IMR-90 (cell line): ENCODE results near the gene PITPNM1. TPM values are rescaled to one million over a fixed set of nuclear protein-coding genes. Genes with fewer than 3 reads are reported as not detected.

ENCODE experiments used
- ATAC-seq: fragments of 200-7000 bp; cut with Tn5 transposase; 2 replicates; pipeline ENCODE4 v1.9.1; 2020; ENCODE audit warnings: low read depth, mild to moderate bottlenecking, moderate library complexity
- BruUV-seq: library from RNA; stranded (reverse); fragments of 400-500 nt; replicated peaks from 2 replicates; lab custom pipeline; 2021; lab: Mats Ljungman, UMichigan
- CTCF ChIA-PET: fragments of 300-600 bp; formaldehyde crosslinking; extraction: SDS; loops from one replicate; lab custom pipeline; 2021; ENCODE audit warnings: antibody characterized with exemption; lab: Yijun Ruan, JAX
- POLR2A ChIA-PET: fragments of 300-600 bp; sonication (Branson Sonifier 250); formaldehyde crosslinking; loops from one replicate; lab custom pipeline; 2022; ENCODE audit warnings: antibody characterized with exemption; ENCODE audit not compliant: unreplicated experiment; lab: Charles Lee
- DNase-seq: peaks from one replicate; pipeline ENCODE4 v3.0.0; 2013
- H2AFZ ChIP-seq: replicated peaks from 2 replicates; pipeline ENCODE3; 2013; ENCODE audit warnings: low read length, mild to moderate bottlenecking; ENCODE audit not compliant: poor library complexity
- H2AK5ac ChIP-seq: 2 replicates; pipeline ENCODE4 v1.6.1; 2013; ENCODE audit warnings: low read depth, low read length, inconsistent platforms
- H2AK9ac ChIP-seq: replicated peaks from 2 replicates; pipeline ENCODE3; 2013; ENCODE audit warnings: mild to moderate bottlenecking, low read depth, low read length, moderate library complexity; ENCODE audit not compliant: poor library complexity
- H2BK120ac ChIP-seq: 2 replicates; pipeline ENCODE4 v1.6.1; 2013; ENCODE audit warnings: low read depth, low read length, inconsistent platforms
- H2BK15ac ChIP-seq: 3 replicates; pipeline ENCODE4 v1.6.1; 2013; ENCODE audit warnings: low read depth, low read length, inconsistent platforms
- H2BK20ac ChIP-seq: 2 replicates; pipeline ENCODE4 v1.6.1; 2013; ENCODE audit warnings: low read depth, mild to moderate bottlenecking, inconsistent platforms, low read length, moderate library complexity
- H2BK5ac ChIP-seq: 2 replicates; pipeline ENCODE4 v1.6.1; 2013; ENCODE audit warnings: mild to moderate bottlenecking, low read depth, low read length, inconsistent platforms; ENCODE audit not compliant: poor library complexity, severe bottlenecking
- H3K14ac ChIP-seq: replicated peaks from 2 replicates; pipeline ENCODE4 v1.6.1; 2013; ENCODE audit warnings: low read depth, low read length, inconsistent platforms
- H3K18ac ChIP-seq: 2 replicates; pipeline ENCODE4 v1.6.1; 2013; ENCODE audit warnings: low read depth, low read length, control low read depth
- H3K23ac ChIP-seq: 2 replicates; pipeline ENCODE4 v1.6.1; 2013; ENCODE audit warnings: low read depth, low read length, inconsistent platforms
- H3K27ac ChIP-seq: 2 replicates; pipeline ENCODE4 v1.5.1; 2013; ENCODE audit warnings: mild to moderate bottlenecking, control low read depth, low read length; ENCODE audit not compliant: insufficient read depth
- H3K27me3 ChIP-seq: 2 replicates; pipeline ENCODE4 v1.6.1; 2013; ENCODE audit warnings: low read length; ENCODE audit not compliant: control insufficient read depth, insufficient read depth
- H3K36me3 ChIP-seq: 2 replicates; pipeline ENCODE4 v1.6.1; 2013; ENCODE audit warnings: low read length, mixed read lengths; ENCODE audit not compliant: control insufficient read depth, insufficient read depth
- H3K4ac ChIP-seq: 2 replicates; pipeline ENCODE4 v1.6.1; 2013; ENCODE audit warnings: low read depth, low read length, inconsistent platforms
- H3K4me1 ChIP-seq: 2 replicates; pipeline ENCODE4 v1.6.1; 2013; ENCODE audit warnings: low read length, mixed read lengths; ENCODE audit not compliant: control insufficient read depth, insufficient read depth
- H3K4me2 ChIP-seq: 2 replicates; pipeline ENCODE4 v1.6.1; 2013; ENCODE audit warnings: low read depth, mild to moderate bottlenecking, control low read depth, low read length, moderate library complexity
- H3K4me3 ChIP-seq: 2 replicates; pipeline ENCODE4 v1.5.1; 2013; ENCODE audit warnings: low read depth, mild to moderate bottlenecking, control low read depth, low read length, moderate library complexity; ENCODE audit not compliant: insufficient read depth
- H3K56ac ChIP-seq: 2 replicates; pipeline ENCODE4 v1.6.1; 2013; ENCODE audit warnings: low read length, inconsistent platforms; ENCODE audit not compliant: insufficient read depth; ENCODE audit errors: extremely low read depth
- H3K79me1 ChIP-seq, 2 experiments: 2 replicates each; pipeline ENCODE4 v1.6.1; 2013; ENCODE audit warnings: low read length in 2 of 2, inconsistent platforms in 1 of 2, low read depth in 1 of 2
- H3K9ac ChIP-seq: 2 replicates; pipeline ENCODE4 v1.6.1; 2013; ENCODE audit warnings: low read depth, low read length, control low read depth
- H3K9me1 ChIP-seq: 2 replicates; pipeline ENCODE4 v1.6.1; 2013; ENCODE audit warnings: low read length, inconsistent platforms; ENCODE audit not compliant: insufficient read depth
- H3K9me3 ChIP-seq: 2 replicates; pipeline ENCODE4 v1.6.1; 2013; ENCODE audit warnings: low read length; ENCODE audit not compliant: control insufficient read depth, insufficient read depth
- H4K20me1 ChIP-seq: 2 replicates; pipeline ENCODE4 v1.6.1; 2013; ENCODE audit warnings: low read length, inconsistent platforms; ENCODE audit not compliant: insufficient read depth
- H4K5ac ChIP-seq: 2 replicates; pipeline ENCODE4 v1.6.1; 2013; ENCODE audit warnings: mild to moderate bottlenecking, low read depth, low read length, control low read depth
- H4K8ac ChIP-seq, 2 experiments: 2 replicates each; pipeline ENCODE4 v1.6.1; 2013; ENCODE audit warnings: low read depth in 2 of 2, low read length in 2 of 2, control low read depth in 1 of 2, inconsistent platforms in 1 of 2
- H4K91ac ChIP-seq: 2 replicates; pipeline ENCODE4 v1.6.1; 2013; ENCODE audit warnings: low read depth, low read length, inconsistent platforms; ENCODE audit not compliant: insufficient read depth
- SMC3 ChIP-seq: fragments of 150-350 bp; IDR thresholded peaks from 2 replicates; pipeline ENCODE4 v1.6.1; 2016; ENCODE audit warnings: low read depth, mild to moderate bottlenecking, antibody characterized with exemption, low read length, moderate library complexity
- WGBS, 2 experiments: methylation state at CpG; one replicate each; pipeline versions ENCODE4 v1.1.5 to v1.1.7; 2013; ENCODE audit warnings: missing lambda C conversion rate in 2 of 2; ENCODE audit not compliant: insufficient read length in 1 of 2; ENCODE audit errors: extremely low coverage in 2 of 2; 5-methylcytosine and 5-hydroxymethylcytosine counted together
- dilution Hi-C: fragments of 300-500 bp; cut with HindIII; formaldehyde crosslinking; loops from one replicate; pipeline ENCODE4 v1.14.3; 2018; ENCODE audit warnings: low sequenced_read_pairs; ENCODE audit not compliant: unreplicated experiment
- in situ Hi-C: fragments of 300-500 bp; cut with MboI; formaldehyde crosslinking; loops from 3 replicates; pipeline ENCODE4 v1.14.3; 2019; ENCODE audit warnings: low sequenced_read_pairs, inconsistent platforms, mixed read lengths
- intact Hi-C: fragments of 100-400 bp; cut with micrococcal nuclease; formaldehyde crosslinking; loops from 2 replicates; pipeline ENCODE4 v1.10.0; 2022
- polyA plus RNA-seq, 3 experiments: library from polyadenylated mRNA; depleted of rRNA; stranded (reverse); fragments of >200 nt; gene quantifications; 2 replicates each; pipeline ENCODE4 v1.2.3, GENCODE V29; 2012; ENCODE audit warnings: low replicate concordance in 1 of 3
- total RNA-seq: library from RNA; depleted of rRNA; stranded (reverse); fragments of >200 nt; gene quantifications from 2 replicates; pipeline ENCODE4 v1.2.3, GENCODE V29; 2012

The PITPNM1 gene
- total and polyA plus RNA-seq, 2 of the 4 experiments (the other 2 are of a cell fraction) = 5.0 to 15.4 TPM

GRCh38 chr11:67468056-67468455 lies 37.1 kb downstream of the PITPNM1 start:
- Histone ChIP-seq H3K9me3 (no peaks in the 10 kb centered on the region), H2BK15ac (no peak overlapping the region), H3K4me1 (peaks cover 9% of the 10 kb centered on the region), H3K14ac (peak overlapping the region; percentile 83), H3K27me3 (peaks cover 3% of the 10 kb centered on the region; the same call in 1 of the 2 replicates), H3K18ac (no peak overlapping the region), H2BK20ac (no peak overlapping the region), H4K91ac (peak overlapping the region; percentile 39), H2AK9ac (peak overlapping the region; percentile 99), H3K27ac (peak overlapping the region; percentile 78), H2BK5ac (peak overlapping the region; percentile 66), H3K79me1 (peaks cover 4 to 24% of the 10 kb centered on the region in 2 experiments; a peak in 2 of 4 replicates), H2BK120ac (no peak overlapping the region; the same call in 1 of the 2 replicates), H3K23ac (peak overlapping the region; percentile 95), H4K8ac (peak overlapping the region; percentile 77 to 84), H3K4me3 (peak overlapping the region; percentile 87), H3K9me1 (peaks cover 12% of the 10 kb centered on the region), H3K4ac (peak overlapping the region; percentile 79), H3K9ac (peak overlapping the region; percentile 79), H4K5ac (0 out of 2 replicates have a peak overlapping the region, but pooled peaks have one; percentile 31), H3K36me3 (peaks cover 2% of the 10 kb centered on the region; the same call in 1 of the 2 replicates), H4K20me1 (no peaks in the 10 kb centered on the region), H3K4me2 (peak overlapping the region; percentile 94), H2AK5ac (peak overlapping the region; percentile 86), H2AFZ (peak overlapping the region; percentile 98), H3K56ac (peak overlapping the region; percentile 52; the same call in 1 of the 2 replicates)
- intact Hi-C loops (loop anchor here (1.0 kb wide), 1 partner anchor 25 kb away; the partner anchor contains the start of gene CORO1B), in situ Hi-C loops (no loop called here), dilution Hi-C loops (no loop called here)
- no peak for ATAC-seq
- no peak for TF ChIP-seq SMC3
- ChIA-PET CTCF (no interaction called here), POLR2A (interaction anchor here (0.6 kb wide), 1 partner anchor 25 kb away, joined by 6 read pairs; the partner anchor contains the start of gene CORO1B)
- no TSS peak for BruUV-seq
- DNase-seq = no peak
- 60% methylated on average over 1 of the region's 5 CpGs; no CpG with 5 or more reads in 1 of the 2 experiments for WGBS, 2 experiments
